ENCODE results near the gene FRRS1. TPM values are rescaled to one million over a fixed set of nuclear protein-coding genes. Genes with fewer than 3 reads are reported as not detected.

The FRRS1 gene
- total and polyA plus RNA-seq, 2 of the 4 experiments (the other 2 are of a cell fraction) = 3.8 to 23.5 TPM

GRCh38 chr1:99764439-99764838 is 2.0 kb downstream of the FRRS1 start:
- no peaks in the 10 kb centered on the region for H3K9me3 ChIP-seq (ENCODE audit: control insufficient read depth, insufficient read depth, low read length)

More at GRCh38 chr1:99764439-99764838, 2.0 kb downstream of the FRRS1 start:
- H4K91ac ChIP-seq (ENCODE audit: insufficient read depth, low read depth, low read length) = no peak overlapping the region
- dilution Hi-C loops (cut with HindIII; ENCODE audit: low sequenced_read_pairs, unreplicated experiment) (no loop called here), intact Hi-C loops (cut with micrococcal nuclease) (no loop called here), in situ Hi-C loops (cut with MboI; ENCODE audit: low sequenced_read_pairs) (no loop called here)
- H4K20me1 ChIP-seq (ENCODE audit: insufficient read depth, low read length) = no peaks in the 10 kb centered on the region
- no peak overlapping the region for H2BK15ac ChIP-seq (ENCODE audit: low read depth, low read length)
- no peak overlapping the region for H2AK9ac ChIP-seq (replicated peaks; ENCODE audit: low read depth, low read length, poor library complexity)
- no peaks in the 10 kb centered on the region for H3K27me3 ChIP-seq (ENCODE audit: control insufficient read depth, insufficient read depth, low read length)
- no peak overlapping the region for H3K14ac ChIP-seq (replicated peaks; ENCODE audit: low read depth, low read length)
- peaks cover 2% of the 10 kb centered on the region; the same call in 1 of the 2 replicates for H3K4me1 ChIP-seq (ENCODE audit: control insufficient read depth, insufficient read depth, low read length)
- no peak overlapping the region for H3K27ac ChIP-seq (ENCODE audit: insufficient read depth, low read length)
- TF ChIP-seq, protein P1, sequence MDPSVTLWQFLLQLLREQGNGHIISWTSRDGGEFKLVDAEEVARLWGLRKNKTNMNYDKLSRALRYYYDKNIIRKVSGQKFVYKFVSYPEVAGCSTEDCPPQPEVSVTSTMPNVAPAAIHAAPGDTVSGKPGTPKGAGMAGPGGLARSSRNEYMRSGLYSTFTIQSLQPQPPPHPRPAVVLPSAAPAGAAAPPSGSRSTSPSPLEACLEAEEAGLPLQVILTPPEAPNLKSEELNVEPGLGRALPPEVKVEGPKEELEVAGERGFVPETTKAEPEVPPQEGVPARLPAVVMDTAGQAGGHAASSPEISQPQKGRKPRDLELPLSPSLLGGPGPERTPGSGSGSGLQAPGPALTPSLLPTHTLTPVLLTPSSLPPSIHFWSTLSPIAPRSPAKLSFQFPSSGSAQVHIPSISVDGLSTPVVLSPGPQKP (IDR thresholded peaks at IDR 0.05; ENCODE audit: borderline replicate concordance, low read depth, low read length) = no peak
- TF ChIP-seq CHD1 (IDR thresholded peaks at IDR 0.05; ENCODE audit: low read depth, low read length) = no peak
- TF ChIP-seq SMC3 (IDR thresholded peaks at IDR 0.05; ENCODE audit: low read depth, low read length) = no peak
- TF ChIP-seq NFE2L2 (IDR thresholded peaks at IDR 0.05; ENCODE audit: low read depth, low read length) = no peak
- TF ChIP-seq CEBPB (IDR thresholded peaks at IDR 0.05; ENCODE audit: low read depth, low read length) = no peak
- TF ChIP-seq RAD21 (IDR thresholded peaks at IDR 0.05; ENCODE audit: low read length) = no peak
- no peak for TF ChIP-seq USF2 (IDR thresholded peaks at IDR 0.05; ENCODE audit: low read depth, low read length)
- no peak for TF ChIP-seq MAFK (IDR thresholded peaks at IDR 0.05; ENCODE audit: low read depth, low read length)
- no peak for TF ChIP-seq MXI1 (IDR thresholded peaks at IDR 0.05; ENCODE audit: borderline replicate concordance, low read depth, low read length)
- TF ChIP-seq CTCF (conservative IDR thresholded peaks at IDR 0.05; ENCODE audit: low read depth, low read length) = no peak
- no peak for TF ChIP-seq BHLHE40 (IDR thresholded peaks at IDR 0.05; ENCODE audit: low read depth, low read length)
- no peak for ATAC-seq (ENCODE audit: low read depth)
- no peak overlapping the region for H3K4ac ChIP-seq (ENCODE audit: low read depth, low read length)
- no peak overlapping the region for H2BK5ac ChIP-seq (ENCODE audit: low read depth, low read length, poor library complexity, severe bottlenecking)
- H4K8ac ChIP-seq (ENCODE audit: low read depth in 2 of 2, low read length in 2 of 2) = no peak overlapping the region
- DNase-seq = no peak
- no peak overlapping the region for H2BK20ac ChIP-seq (ENCODE audit: low read depth, low read length)
- H3K9ac ChIP-seq (ENCODE audit: low read depth, low read length) = no peak overlapping the region
- H2AFZ ChIP-seq (replicated peaks; ENCODE audit: low read length, poor library complexity) = no peak overlapping the region
- H4K5ac ChIP-seq (ENCODE audit: low read depth, low read length) = no peak overlapping the region
- no peak overlapping the region for H2BK120ac ChIP-seq (ENCODE audit: low read depth, low read length)
- POLR2A ChIA-PET (ENCODE audit: unreplicated experiment) = no interaction called here
- no TSS peak for BruUV-seq (replicated peaks)
- CTCF ChIA-PET = no interaction called here
- no peaks in the 10 kb centered on the region for H3K36me3 ChIP-seq (ENCODE audit: control insufficient read depth, insufficient read depth, low read length)
- H3K9me1 ChIP-seq (ENCODE audit: insufficient read depth, low read length) = no peaks in the 10 kb centered on the region
- H2AK5ac ChIP-seq (ENCODE audit: low read depth, low read length) = no peak overlapping the region
- no peak overlapping the region for H3K56ac ChIP-seq (ENCODE audit: extremely low read depth, insufficient read depth, low read length)
- no CpG with 5 or more reads among the region's 2 CpGs for WGBS, 2 experiments (ENCODE audit: extremely low coverage in 2 of 2, insufficient read length in 1 of 2)
- H3K4me2 ChIP-seq (ENCODE audit: low read depth, low read length) = no peak overlapping the region
- no peak overlapping the region for H3K4me3 ChIP-seq (ENCODE audit: insufficient read depth, low read depth, low read length)
- H3K79me1 ChIP-seq (ENCODE audit: low read depth in 1 of 2, low read length in 2 of 2) = no peaks in the 10 kb centered on the region
- no peak overlapping the region for H3K23ac ChIP-seq (ENCODE audit: low read depth, low read length)
- H3K18ac ChIP-seq (ENCODE audit: low read depth, low read length) = no peak overlapping the region

Measured in IMR-90 (cell line).